IPS DF 4.7 (cell line): ENCODE data around the gene CDT1.
"Not testable (repeated sequence)": the region's sequence is repeated elsewhere in the genome, so short reads cannot be mapped to it uniquely, and the experiment has no call there.

Experiments
- DNase-seq: peaks from one replicate; pipeline ENCODE4 v3.0.0-alpha.2; 2013; ENCODE audit warnings: low spot score; ENCODE audit errors: extremely low read depth

Gene CDT1

DNA sequence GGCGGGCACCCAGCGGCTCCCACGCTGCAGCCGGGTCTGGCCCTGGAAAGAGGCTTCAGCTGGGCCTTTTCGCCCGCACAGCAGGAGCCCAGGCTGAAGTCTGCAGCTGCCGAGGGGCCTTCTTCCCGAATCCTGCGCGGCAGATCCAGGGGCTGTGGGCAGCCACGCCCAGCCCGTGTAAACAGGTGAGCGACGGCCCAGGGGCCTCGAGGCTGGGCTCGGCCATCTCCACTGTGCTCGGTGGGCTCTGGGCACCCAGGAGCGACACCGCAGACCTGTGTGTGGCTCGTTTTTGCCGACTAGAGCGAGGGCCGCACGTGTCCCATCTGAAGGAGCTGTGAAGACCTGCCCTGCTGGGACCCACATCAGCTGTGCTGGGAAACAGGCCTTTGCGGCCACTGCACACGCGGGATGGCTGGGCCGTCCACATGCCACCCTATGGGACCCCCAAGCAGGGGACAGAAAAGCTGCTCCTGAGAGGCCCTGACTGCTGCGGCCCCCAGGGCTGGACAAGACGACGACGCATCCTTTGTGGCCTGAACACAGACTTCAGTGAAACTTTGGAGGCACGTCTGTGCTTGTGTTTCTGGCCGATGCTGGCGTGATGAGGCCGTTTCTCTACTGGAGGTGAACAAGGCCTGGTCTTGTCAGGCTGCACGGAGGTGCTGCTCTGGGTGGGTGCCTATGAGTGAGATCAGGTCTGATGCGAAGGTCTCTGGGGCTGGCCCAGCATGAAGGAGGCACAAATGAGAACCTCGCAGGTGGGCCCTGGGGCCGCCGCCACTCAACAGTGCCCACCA lies 13.3 kb downstream of the CDT1 start:
- no peak for DNase-seq

DNA sequence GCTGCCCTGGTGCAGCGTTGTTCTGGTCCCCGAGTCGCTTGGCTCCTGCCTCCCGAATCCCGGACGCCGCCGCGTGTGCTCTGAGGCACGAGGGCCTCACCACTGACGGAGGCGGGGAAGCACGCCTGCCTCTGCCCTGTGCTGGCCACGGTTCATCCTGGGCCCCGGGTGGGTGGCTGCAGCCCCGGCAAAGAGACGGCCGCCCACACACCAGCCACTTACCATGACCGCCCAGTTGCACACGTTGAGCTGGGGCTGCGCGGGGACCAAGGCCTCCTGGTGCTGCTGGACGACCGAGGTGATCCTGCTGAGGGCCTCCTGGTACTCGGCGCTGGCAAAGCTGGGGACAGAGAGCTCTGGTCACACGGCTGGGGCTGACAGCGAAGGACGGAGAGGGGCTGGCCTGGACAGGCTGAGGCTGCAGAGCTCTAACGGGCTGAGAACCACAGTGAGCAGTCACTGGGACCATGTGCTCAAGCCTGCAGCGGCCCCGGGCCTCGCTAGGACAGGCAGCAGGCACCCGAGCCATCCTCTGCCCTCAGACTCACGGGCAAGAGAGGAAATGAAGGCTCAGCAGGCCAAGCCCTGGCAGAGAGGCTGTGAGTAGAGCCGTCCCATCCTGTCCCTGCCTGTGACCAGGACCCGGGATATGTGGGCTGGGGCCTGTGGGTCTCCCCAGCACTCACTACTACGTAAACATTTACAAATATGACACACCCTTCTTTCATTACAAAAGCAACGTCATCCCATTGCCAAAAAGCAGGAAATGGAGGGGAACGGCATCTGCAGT lies 14.4 kb downstream of the CDT1 start:
- no peak for DNase-seq

DNA sequence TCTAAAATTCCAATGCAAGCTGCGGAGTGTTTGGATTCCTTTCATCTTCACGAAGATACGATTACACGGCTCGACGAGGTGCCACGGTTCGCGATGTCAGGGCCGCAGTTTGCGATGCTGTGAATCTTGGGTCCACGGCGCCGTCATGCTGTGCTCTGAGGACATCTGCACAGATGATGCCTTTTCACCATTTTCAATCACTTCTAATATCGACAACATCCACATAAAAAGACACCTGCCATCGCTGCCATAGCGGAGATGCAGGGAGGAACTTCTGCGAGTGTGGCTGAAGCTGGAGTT lies 14.9 kb downstream of the CDT1 start:
- no peak for DNase-seq

DNA sequence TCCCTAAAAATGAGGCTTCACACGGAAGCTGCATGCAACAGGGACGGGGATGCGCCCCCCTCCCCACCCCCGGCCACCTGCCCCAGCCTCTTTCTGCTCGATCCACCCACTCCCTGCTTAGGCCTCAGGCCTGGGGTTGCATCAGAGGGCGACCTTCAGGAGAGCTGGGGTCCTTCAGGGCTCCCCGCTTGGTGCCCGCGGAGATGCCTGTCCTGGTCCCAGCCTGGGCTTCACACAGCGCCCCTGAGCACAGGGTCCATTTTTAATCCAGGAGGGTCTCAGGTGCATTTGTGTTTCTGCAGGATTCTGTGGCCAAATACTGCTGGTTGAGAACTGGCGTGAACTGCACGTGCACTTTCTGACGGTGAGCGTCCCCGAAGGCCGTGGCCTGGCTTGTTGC lies 15.5 kb downstream of the CDT1 start:
- no peak for DNase-seq

DNA sequence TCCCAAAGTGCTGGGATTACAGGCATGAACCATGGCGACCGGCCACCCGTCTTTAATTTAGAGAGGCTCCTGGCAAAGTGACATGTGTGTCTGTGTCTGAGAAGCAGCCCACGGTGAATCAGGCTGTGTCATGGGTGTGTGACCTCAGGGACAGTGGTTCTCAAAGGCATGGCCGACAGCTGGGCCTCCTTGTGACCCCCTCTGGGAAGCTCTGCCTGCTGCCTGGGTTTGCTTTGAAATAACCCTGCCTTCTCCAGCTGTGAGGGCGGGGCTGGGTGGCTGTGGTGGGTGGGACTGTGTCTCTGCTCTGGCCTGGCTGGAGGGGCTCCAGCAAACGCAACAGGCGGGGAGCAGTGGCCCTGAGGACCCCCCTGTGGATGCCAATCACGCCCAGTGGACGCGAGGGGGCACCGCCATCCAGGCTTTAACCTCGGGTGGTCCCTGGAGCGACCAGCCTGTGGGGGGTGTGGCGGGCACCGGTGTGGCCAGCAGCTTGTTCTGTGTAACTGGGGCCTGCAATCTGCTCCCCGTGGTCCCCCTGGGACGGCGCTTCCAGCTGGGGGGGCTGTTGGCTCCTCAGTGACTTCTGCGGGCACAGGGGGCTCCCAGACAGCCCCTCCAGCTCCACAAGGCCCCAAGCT lies 16.9 kb downstream of the CDT1 start:
- DNase-seq, result no peak

DNA sequence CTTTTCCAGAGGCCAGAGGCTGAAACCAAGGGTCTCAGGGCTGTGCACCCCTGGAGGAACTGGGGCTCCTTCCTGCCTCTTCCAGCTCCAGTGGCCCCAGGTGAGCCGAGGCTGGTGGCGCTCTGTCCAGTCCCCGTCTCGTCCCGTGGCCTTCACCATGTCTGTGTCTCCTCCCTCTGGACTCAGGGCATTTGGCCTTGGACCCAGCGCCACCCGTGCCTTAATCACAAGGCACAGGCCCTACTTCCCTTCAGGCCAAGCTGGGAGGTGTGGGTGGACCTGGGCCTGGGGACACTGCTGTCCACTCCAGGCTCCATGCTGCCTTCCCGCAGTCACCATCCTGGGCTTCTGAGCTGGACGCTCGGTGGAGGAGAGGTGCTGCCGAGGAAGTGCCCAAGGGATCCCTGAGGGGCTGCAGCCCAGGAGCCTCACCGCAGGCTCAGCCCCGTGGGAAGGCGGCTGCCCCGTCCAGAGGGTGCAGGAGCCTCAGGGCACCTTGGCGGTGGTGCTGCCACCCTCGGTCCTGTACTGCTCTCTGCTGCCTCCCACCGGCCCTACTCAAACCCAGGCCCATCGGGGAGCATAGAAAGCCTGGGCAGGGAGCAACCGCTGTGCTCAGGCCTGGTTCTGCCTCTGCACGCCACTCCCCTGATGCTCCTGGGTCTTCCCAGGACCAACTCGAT lies 17.7 kb downstream of the CDT1 start:
- no peak for DNase-seq

DNA sequence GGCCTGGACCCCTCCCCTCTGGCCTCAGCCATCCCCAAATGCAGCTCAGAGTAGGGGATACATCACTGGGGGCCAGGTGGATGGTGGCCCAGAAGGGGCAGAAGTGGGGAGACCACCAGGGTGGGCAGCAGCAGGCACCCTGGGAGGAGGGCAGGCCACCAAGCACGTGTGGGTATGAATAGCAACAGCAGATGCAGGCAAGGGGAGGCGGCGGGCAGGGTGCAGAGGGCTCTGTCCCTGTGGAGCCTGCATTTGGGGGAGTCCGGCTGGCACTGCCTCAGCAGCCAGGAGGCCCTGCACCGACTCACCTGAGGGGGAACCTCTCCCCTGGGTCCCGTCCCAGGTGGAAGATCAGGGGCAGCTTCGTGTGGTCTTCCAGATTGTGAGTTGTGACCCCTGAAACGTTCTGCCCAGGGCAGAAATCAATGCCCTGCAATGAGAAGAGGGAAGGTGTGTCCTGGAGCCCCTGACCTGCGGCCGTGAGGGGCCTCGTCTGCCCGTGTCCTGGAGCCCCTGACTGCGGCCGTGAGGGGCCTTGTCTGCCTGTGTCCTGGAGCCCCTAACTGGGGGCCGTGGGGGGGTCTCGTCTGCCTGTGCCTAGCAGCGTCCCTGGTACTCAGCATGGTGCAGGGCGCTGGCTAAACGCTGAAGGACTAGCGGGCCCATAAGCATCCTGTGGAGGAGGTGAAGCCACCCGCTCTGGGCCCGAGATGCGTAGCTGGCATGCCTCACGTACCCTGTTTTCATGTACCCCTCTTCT lies 18.9 kb downstream of the CDT1 start:
- no peak for DNase-seq

DNA sequence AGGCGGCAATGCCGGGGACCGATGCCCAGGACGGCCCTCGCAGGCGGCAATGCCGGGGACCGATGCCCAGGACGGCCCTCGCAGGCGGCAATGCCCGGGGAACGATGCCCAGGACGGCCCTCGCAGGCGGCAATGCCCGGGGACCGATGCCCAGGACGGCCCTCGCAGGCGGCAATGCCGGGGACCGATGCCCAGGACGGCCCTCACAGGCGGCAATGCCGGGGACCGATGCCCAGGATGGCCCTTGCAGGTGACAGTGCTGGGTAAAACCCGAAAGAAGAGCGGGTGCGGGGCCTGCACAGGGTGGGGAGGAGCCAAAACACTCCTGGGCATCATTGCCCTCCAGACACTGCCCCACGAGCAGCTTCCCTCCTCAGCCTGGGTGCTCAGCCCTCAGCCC lies 20.1 kb downstream of the CDT1 start:
- not testable (repeated sequence) for DNase-seq

DNA sequence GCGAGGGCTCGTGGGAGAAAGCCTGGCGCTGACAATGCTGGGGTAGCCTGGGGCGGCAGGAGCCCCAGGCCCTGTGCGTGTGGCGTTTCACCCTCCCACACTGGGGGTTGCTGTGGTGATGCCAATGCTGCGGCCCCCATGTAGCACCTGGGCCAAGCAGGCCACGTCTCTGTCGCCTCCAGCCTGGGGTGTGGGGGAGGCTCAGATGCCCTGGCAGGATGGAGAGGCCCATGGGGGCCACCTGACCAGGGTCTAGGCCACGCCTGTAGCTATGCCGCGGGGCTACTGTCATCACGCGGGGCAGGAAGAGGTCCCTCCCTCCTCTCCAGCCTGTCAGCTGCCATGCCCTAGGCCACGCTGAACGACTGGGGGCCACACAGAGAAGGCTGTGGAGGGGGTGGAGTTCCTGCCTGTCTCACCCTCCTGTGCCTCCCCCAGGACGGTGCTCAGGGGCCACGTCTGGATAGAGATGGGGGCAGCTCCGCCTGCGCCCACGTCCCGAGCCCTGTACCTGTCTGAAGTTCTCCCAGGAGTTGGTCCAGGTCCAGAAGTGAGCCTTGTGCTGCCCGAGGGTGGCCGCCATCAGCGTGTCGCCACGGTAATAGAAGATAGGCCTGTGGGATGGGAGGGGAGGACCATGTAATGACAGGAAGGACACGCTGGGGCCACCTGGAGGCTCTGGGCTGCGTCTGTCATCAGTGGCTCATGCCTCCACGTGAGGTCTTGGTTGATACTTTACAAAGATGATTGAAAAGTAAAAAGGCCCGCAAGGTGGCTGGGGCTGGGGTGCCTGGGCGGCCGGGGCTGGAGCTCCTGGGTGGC lies 20.9 kb downstream of the CDT1 start:
- no peak for DNase-seq

DNA sequence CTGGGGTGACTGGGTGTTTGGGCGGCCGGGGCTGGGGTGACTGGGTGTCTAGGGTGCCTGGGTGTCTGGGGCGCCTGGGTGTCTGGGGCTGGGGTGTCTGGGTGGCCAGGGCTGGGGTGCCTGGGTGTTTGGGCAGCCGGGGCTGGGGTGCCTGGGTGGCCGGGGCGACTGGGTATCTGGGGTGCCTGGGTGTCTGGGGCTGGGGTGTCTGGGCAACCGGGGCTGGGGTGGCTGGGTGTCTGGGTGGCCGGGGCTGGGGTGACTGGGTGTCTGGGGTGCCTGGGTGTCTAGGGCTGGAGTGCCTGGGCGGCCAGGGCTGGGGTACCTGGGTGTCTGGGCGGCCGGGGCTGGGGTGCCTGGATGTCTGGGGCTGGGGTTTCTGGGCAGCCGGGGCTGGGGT lies 21.6 kb downstream of the CDT1 start:
- DNase-seq, result no peak

DNA sequence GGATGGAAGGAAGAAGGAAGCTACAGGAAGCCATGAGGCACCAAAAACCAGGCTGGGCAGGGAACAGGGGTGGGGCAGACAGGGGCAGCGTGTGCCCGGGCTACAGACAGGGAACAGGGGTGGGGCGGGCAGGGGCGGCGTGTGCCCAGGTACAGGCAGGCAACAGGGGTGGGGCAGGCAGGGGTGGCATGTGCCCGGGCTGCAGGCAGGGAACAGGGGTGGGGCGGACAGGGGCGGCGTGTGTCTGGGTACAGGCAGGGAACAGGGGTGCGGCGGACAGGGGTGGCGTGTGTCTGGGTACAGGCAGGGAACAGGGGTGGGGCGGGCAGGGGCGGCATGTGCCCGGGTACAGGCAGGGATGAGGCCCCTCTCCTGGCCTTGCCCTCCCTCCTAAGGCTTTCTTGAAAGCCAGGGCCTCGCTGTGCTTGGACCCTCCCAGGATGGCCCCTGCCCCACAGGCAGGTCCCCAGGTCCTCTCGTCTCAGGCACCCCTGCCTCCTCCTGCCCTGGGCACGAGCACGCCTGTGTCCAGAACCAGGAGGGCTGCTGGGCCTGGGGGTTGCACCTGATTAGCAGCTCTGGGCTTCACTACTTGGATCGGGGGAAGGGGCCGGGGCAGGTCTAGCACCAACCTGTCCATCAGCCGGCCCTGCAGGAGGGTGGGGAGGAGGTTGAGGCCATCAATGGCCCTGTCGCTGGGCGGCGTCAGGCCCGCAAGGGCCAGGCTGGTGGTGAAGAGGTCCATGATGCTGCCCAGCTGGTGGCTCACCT lies 22.7 kb downstream of the CDT1 start:
- no peak for DNase-seq

DNA sequence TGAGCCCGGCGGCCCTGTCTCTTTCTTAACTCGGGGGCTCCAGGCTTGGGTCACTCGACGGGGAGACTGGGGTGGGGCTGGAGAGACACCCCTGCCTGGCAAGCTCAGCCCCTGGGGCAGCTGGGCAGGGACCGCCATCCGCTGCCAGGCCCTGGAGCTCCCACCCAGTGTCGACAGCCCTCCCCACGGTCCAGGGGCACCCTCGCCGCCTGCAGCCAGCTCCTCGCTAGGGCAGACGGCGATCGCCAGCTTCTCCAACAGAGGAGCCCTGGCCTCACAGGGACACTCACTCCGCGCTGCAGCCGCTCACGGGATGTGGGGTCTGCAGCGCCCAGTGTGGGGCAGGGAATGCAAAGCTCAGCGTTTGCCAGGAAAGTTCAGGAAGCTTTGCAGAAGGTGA lies 24.1 kb downstream of the CDT1 start:
- no peak for DNase-seq

DNA sequence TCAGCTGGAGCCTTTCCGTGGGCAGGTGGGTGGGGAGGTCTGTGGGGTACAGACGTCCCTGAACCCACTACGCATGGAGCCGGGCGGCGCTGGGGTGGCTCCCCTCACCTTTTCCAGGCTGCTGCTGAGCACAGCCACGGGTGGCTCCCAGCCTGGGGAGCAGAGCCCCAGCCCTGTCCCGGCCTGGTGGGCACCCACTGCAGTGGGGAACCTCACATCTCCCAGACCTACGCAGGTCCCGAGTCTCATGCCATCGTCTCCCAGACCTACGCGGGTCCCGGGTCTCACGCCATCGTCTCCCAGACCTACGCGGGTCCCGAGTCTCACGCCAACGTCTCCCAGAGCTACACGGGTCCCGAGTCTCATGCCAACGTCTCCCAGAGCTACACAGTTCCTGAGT lies 25.1 kb downstream of the CDT1 start:
- DNase-seq, result no peak

DNA sequence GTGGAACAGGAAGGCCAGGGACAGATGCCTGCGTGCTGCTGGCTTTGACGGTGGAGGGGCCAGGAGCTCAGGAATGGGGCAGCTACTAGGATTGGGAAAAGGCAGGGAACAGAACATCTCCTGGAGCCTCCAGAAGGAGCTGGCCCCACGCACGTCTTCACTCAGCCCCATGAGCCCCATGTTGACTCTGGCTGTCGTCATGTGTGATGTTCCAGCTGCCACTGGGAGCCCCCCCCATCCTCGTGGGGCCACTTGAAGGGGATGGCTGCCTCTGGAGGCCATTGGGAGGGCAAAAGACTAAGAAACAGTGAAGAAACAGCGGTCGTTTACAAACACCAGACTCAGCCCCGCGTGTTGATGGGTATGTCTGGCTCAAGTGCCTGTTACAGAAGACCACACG lies 26.7 kb downstream of the CDT1 start:
- no peak for DNase-seq

DNA sequence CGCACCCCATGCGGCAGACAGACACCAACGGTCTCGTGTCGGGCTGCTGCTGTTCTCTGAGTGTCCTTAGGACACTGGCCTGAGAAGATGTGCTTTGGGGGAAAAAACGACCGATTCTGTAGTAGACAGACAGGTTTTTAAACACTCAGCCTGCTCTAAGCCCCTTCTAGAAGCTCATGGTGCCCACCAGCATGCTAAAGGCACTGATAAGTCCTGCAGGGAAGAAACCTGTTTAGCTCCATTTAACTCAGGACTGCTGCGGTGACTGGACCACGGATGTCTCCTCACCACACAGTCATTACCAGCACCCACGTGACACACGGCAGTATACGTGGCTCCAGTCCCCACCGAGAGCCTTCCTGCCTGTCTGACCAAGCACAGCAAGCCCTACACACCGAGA lies 27.2 kb downstream of the CDT1 start:
- DNase-seq, result no peak

DNA sequence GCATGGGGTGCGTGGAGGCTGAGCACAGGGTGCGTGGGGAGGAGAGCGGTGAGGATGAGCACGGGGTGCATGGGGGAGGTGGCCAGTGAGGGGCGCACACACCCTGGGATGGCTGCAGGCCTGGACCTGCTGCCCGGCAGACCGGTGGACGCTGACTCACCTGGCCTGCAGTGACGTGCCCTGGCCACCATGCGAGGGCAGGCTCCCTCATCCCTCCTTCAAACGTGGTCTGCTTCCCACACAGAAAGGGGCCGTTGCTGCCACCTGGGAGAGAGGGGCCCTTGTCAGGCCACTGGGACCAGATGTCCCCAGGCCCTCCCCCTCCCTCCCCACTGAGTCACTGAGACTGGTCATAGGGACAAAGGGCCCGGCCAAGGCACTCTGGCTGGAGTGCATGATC lies 28.2 kb downstream of the CDT1 start:
- DNase-seq, result no peak

DNA sequence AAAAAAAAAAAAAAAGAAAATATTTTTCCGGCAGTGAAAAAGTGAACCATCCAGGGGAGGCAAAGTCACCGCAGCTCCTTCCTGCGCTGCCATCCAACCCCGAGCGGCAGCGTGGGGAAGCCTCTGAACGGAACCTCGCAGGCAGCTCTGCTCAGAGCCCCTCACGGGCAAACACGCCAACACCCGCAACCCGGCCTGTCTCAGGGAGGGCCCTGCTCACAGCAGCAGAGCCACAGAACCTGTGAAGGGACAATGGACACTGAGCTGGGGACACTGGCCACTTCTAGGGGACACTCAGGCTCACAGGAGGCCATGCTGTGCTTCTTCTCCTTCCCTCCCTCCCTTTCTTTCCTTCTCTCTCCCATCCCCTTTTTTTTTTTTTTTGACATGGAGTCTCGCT lies 29.5 kb downstream of the CDT1 start:
- no peak for DNase-seq

DNA sequence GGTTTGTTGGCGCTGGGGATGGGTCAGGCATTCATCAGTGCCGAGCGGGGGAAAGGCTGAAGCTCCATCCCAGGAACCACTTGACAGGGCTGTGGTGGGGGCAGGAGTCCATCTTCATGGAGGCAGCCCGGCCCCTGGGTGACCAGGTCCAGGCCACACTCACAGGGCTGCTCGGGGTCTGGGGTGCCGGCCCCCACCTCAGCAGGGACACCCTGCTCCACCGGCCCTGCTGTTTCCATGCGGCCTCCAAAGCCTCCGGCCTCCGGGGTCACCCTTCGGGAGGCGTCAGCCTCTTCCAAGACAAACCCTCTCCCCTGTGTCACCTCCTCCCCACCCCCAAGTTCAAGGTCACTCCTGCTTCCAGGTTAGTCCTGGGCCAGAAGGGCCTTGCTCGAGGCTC lies 31.1 kb downstream of the CDT1 start:
- DNase-seq, result no peak

DNA sequence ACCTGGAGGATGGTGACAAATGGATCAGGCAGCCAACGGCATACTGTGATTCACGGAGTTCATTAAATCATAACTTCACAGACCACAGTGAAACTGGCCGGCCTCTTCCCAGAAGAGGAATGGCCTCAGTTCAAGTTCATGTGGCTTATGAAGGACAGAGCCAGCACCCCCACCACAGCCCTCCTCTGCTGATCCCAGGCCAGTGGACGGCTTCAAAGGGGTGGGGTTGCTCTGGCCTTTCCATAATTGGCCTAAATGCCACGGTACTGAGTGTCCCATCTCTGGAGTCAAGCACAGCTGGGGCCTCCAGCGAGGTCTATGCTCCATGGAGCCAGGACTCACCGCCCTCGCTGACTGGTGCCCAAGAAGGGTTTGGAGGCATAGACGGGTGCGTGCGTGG lies 31.8 kb downstream of the CDT1 start:
- no peak for DNase-seq

DNA sequence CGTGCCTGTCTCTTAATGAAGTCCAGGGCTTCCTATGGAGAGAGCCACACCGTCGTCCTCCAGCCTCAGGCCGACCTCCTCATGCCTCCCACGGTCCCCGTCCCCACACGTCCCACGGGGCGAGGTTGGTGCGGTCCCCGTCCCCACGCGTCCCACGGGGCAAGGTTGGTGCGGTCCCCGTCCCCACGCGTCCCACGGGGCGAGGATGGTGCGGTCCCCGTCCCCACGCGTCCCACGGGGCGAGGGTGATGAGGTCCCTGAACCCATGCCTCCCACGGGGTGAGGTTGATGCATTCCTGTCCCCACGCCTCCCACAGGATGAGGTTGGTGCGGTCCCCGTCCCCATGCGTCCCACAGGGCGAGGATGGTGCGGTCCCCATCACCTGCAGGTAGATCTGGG lies 32.2 kb downstream of the CDT1 start:
- DNase-seq, result no peak
